ENCODE measurements around the gene ATG7. TPM values are rescaled to one million over a fixed set of nuclear protein-coding genes. Genes with fewer than 3 reads are reported as not detected.

The ATG7 gene
- total RNA-seq, 1 donor from 2014 or later = 51.7 TPM

- ATAC-seq (ENCODE audit: low read depth) = no peak
- no peaks in the 10 kb centered on the region for H3K9me3 Mint-ChIP-seq
- CTCF ChIA-PET = no interaction called here
- TF ChIP-seq, protein P1, sequence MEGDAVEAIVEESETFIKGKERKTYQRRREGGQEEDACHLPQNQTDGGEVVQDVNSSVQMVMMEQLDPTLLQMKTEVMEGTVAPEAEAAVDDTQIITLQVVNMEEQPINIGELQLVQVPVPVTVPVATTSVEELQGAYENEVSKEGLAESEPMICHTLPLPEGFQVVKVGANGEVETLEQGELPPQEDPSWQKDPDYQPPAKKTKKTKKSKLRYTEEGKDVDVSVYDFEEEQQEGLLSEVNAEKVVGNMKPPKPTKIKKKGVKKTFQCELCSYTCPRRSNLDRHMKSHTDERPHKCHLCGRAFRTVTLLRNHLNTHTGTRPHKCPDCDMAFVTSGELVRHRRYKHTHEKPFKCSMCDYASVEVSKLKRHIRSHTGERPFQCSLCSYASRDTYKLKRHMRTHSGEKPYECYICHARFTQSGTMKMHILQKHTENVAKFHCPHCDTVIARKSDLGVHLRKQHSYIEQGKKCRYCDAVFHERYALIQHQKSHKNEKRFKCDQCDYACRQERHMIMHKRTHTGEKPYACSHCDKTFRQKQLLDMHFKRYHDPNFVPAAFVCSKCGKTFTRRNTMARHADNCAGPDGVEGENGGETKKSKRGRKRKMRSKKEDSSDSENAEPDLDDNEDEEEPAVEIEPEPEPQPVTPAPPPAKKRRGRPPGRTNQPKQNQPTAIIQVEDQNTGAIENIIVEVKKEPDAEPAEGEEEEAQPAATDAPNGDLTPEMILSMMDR (IDR thresholded peaks at IDR 0.05) = no peak
- intact Hi-C loops (cut with micrococcal nuclease) = no loop called here
- peaks cover 76% of the 10 kb centered on the region for H3K36me3 Mint-ChIP-seq (ENCODE audit: low read depth)
- POLR2A ChIA-PET = no interaction called here
- H3K27me3 Mint-ChIP-seq = no peaks in the 10 kb centered on the region
- DNase-seq = no peak
- no peak overlapping the region for H3K27ac Mint-ChIP-seq
- H3K4me3 Mint-ChIP-seq = no peak overlapping the region
- H3K4me1 Mint-ChIP-seq = no peaks in the 10 kb centered on the region
Observed at GRCh38 chr3:11558918-11559815, 287.0 kb downstream of the ATG7 start.

GRCh38 chr3:11559816-11560633 lies 287.8 kb downstream of the ATG7 start:
- DNase-seq = no peak
- CTCF ChIA-PET = no interaction called here
- Mint-ChIP-seq H3K9me3 (no peaks in the 10 kb centered on the region), H3K4me3 (no peak overlapping the region), H3K27me3 (no peaks in the 10 kb centered on the region), H3K36me3 (ENCODE audit: low read depth) (peaks cover 68% of the 10 kb centered on the region), H3K27ac (no peak overlapping the region), H3K4me1 (no peaks in the 10 kb centered on the region)
- intact Hi-C loops (cut with micrococcal nuclease) = no loop called here
- POLR2A ChIA-PET = no interaction called here
- no peak for ATAC-seq (ENCODE audit: low read depth)
- TF ChIP-seq, protein P1 (IDR thresholded peaks at IDR 0.05) = no peak

DNA sequence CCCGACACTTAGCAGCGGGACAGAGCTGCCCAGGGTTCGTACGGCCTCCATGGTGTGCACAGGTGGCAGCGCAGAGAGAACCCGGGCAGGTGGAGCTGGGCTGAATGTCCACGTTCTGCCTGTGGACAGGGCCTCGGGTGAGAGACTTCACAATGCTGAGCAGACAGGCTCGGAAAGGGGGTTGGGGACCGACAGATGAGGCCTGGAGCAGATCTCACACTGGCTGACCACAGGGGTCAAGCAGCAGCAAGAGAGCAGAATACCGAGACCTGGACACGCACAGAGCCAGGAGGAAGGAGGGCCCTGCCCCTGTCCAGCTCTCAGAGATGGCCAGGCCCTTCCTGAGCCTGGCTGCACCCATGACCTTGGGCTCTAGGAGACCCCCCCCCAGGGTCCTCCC lies 288.5 kb downstream of the ATG7 start:
- Mint-ChIP-seq H3K27me3 (no peaks in the 10 kb centered on the region), H3K4me3 (no peak overlapping the region), H3K9me3 (no peaks in the 10 kb centered on the region), H3K36me3 (ENCODE audit: low read depth) (peaks cover 70% of the 10 kb centered on the region), H3K27ac (no peak overlapping the region), H3K4me1 (no peaks in the 10 kb centered on the region)
- ATAC-seq (ENCODE audit: low read depth) (no peak), DNase-seq (no peak)
- CTCF ChIA-PET = no interaction called here
- POLR2A ChIA-PET = no interaction called here
- TF ChIP-seq, protein P1 (IDR thresholded peaks at IDR 0.05) = no peak
- intact Hi-C loops (cut with micrococcal nuclease) = no loop called here

GRCh38 chr3:11562277-11562881 lies 290.2 kb downstream of the ATG7 start:
- H3K4me1 Mint-ChIP-seq = no peaks in the 10 kb centered on the region
- H3K36me3 Mint-ChIP-seq (ENCODE audit: low read depth) = peaks cover 73% of the 10 kb centered on the region
- H3K27ac Mint-ChIP-seq = no peak overlapping the region
- DNase-seq (no peak), ATAC-seq (ENCODE audit: low read depth) (no peak)
- intact Hi-C loops (cut with micrococcal nuclease) = no loop called here
- no peak overlapping the region for H3K4me3 Mint-ChIP-seq
- TF ChIP-seq, protein P1 (IDR thresholded peaks at IDR 0.05) = no peak
- POLR2A ChIA-PET = no interaction called here
- H3K9me3 Mint-ChIP-seq = no peaks in the 10 kb centered on the region
- H3K27me3 Mint-ChIP-seq = no peaks in the 10 kb centered on the region
- CTCF ChIA-PET = no interaction called here

Data from activated B cell treated with CpG ODN at 0.5 μM for 24 hours (primary cell).